C4-2B (cell line): ENCODE measurements around the gene CD99.

Experiments used
- ZFX ChIP-seq: fragments of 450-650 bp; IDR thresholded peaks from 2 replicates; pipeline ENCODE4 v1.6.1; 2017
- TF ChIP-seq, protein P1 (sequence below): fragments of 450-650 bp; conservative IDR thresholded peaks from 2 replicates; pipeline ENCODE4 v1.5.1; 2017; ENCODE audit warnings: mild to moderate bottlenecking

DNA sequence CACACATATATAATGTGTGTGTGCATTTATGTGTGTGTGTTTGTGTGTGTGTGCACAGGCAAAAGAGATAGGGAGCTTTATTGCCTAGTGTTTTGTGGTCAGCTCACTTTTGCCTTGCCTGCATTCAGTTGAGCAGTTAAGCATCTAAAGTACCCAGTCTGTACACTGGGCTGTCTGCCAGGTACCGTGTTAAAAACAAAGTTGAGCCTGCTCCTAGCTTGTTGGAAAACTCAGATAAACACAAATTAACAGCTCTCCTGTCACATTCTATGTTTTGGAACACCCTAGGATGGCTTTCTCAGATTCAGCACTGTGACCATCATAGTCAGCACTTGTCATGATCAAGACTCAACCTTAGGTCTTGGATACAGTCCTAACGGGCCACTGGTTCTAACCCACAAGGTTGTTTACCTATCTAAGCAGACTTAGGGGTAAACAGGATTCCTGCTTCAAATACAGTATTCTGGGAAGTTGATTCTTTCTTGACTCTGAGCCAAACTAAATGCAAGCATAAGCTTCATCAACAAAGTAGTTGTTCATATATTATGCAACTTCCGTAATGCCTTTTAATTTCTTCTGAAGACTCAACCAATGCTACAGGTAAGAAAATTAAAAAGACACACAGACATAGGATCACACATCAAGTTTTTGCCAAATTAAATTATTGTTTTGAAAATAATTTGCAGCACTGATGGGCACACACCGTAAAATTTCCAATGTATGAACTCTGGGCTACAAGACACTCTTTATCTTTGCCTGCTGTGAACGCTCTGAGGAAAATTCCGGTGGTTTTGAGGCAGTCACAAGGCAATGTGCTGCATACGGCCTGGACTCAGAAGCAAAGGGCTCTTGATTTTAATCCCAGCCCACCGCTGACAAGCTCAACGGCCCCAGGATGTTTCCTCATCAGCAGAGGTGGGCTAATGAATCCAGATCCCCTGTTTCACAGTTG is 11.3 kb upstream of the CD99 start:
- TF ChIP-seq, protein P1, sequence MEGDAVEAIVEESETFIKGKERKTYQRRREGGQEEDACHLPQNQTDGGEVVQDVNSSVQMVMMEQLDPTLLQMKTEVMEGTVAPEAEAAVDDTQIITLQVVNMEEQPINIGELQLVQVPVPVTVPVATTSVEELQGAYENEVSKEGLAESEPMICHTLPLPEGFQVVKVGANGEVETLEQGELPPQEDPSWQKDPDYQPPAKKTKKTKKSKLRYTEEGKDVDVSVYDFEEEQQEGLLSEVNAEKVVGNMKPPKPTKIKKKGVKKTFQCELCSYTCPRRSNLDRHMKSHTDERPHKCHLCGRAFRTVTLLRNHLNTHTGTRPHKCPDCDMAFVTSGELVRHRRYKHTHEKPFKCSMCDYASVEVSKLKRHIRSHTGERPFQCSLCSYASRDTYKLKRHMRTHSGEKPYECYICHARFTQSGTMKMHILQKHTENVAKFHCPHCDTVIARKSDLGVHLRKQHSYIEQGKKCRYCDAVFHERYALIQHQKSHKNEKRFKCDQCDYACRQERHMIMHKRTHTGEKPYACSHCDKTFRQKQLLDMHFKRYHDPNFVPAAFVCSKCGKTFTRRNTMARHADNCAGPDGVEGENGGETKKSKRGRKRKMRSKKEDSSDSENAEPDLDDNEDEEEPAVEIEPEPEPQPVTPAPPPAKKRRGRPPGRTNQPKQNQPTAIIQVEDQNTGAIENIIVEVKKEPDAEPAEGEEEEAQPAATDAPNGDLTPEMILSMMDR, result no peak
- TF ChIP-seq ZFX, result no peak
